A549 (cell line): ENCODE data around the gene CELF2. TPM values are rescaled to one million over a fixed set of nuclear protein-coding genes. Genes with fewer than 3 reads are reported as not detected.

Experiments used
- ATAC-seq, 2 experiments: fragments of 200-7000 bp in 1 of 2; fragments of >200 bp in 1 of 2; cut with Nextera tagmentation in 1 of 2; cut with Tn5 transposase in 1 of 2; 3 replicates each; pipeline versions ENCODE4 v1.8.0 to v1.9.1; 2018 to 2020; ENCODE audit warnings: mild to moderate bottlenecking in 1 of 2, moderate library complexity in 1 of 2
- CTCF ChIA-PET: fragments of 300-600 bp; sonication (Branson Sonifier 250); formaldehyde crosslinking; extraction: SDS; loops from one replicate; lab custom pipeline; 2021; ENCODE audit warnings: antibody characterized with exemption, inconsistent platforms; lab: Yijun Ruan, JAX
- POLR2A ChIA-PET: fragments of 350-600 bp; formaldehyde crosslinking; extraction: SDS; loops from one replicate; lab custom pipeline; 2021; ENCODE audit warnings: antibody characterized with exemption, inconsistent platforms; lab: Yijun Ruan, JAX
- DNase-seq, 2 experiments: peaks; one replicate each; pipeline versions ENCODE4 v3.0.0 to v3.0.0-alpha.2; 2011 to 2016; ENCODE audit warnings: low read depth in 1 of 2, low spot score in 1 of 2
- FAIRE-seq: peaks from 2 replicates; lab custom pipeline; 2011; peaks lifted over from hg19 to GRCh38; lab: Jason Lieb, UNC
- H3K27ac ChIP-seq, 2 experiments: fragments of >200 bp; sonication (Bioruptor Twin); formaldehyde crosslinking; 3 replicates each; pipeline ENCODE4 v1.5.1; 2016 to 2017
- H3K4me1 ChIP-seq: fragments of >200 bp; sonication (Bioruptor Twin); formaldehyde crosslinking; 3 replicates; pipeline ENCODE4 v1.6.1; 2016
- H3K4me2 ChIP-seq: fragments of >200 bp; sonication (Bioruptor Twin); formaldehyde crosslinking; 3 replicates; pipeline ENCODE4 v1.6.1; 2016
- H3K4me3 ChIP-seq: fragments of >200 bp; sonication (Bioruptor Twin); formaldehyde crosslinking; 3 replicates; pipeline ENCODE4 v1.5.1; 2016
- H3K9me3 ChIP-seq: fragments of >200 bp; sonication (Bioruptor Twin); formaldehyde crosslinking; 3 replicates; pipeline ENCODE4 v1.6.1; 2016
- BHLHE40 ChIP-seq: IDR thresholded peaks from 2 replicates; pipeline ENCODE4 v1.6.1; 2012; ENCODE audit warnings: low read depth, low read length, inconsistent platforms
- CBX2 ChIP-seq: fragments of 200-600 bp; sonication (generic); IDR thresholded peaks from 2 replicates; pipeline ENCODE4 v1.6.1; 2016; ENCODE audit warnings: low read depth, mild to moderate bottlenecking, borderline replicate concordance
- CHD2 ChIP-seq: fragments of 150-350 bp; IDR thresholded peaks from 2 replicates; pipeline ENCODE4 v1.6.1; 2014; ENCODE audit warnings: low read length; ENCODE audit not compliant: partially characterized antibody
- CHD4 ChIP-seq: fragments of 200-600 bp; sonication (generic); IDR thresholded peaks from 2 replicates; pipeline ENCODE4 v1.6.1; 2016; ENCODE audit warnings: antibody characterized with exemption, mild to moderate bottlenecking, borderline replicate concordance
- CTCF ChIP-seq: fragments of >200 bp; sonication (Bioruptor Twin); formaldehyde crosslinking; IDR thresholded peaks from 3 replicates; pipeline ENCODE4 v1.5.1; 2016
- EP300 ChIP-seq, 2 experiments: fragments of >200 bp; sonication (Bioruptor Twin); formaldehyde crosslinking; IDR thresholded peaks; 2 replicates in 1 of 2; 3 replicates in 1 of 2; pipeline ENCODE4 v1.6.1; 2016 to 2017
- FOSB ChIP-seq: fragments of 250-450 bp; sonication (Bioruptor Pico); IDR thresholded peaks from 2 replicates; pipeline ENCODE4 v1.5.0; 2020; ENCODE audit warnings: mild to moderate bottlenecking, moderate library complexity
- HOXB5 ChIP-seq: fragments of 250-450 bp; sonication (Bioruptor Pico); IDR thresholded peaks from 2 replicates; pipeline ENCODE4 v1.5.0; 2020; ENCODE audit warnings: mild to moderate bottlenecking, moderate library complexity
- KDM5A ChIP-seq: fragments of 200-600 bp; sonication (generic); IDR thresholded peaks from 2 replicates; pipeline ENCODE4 v1.6.1; 2016; ENCODE audit warnings: antibody characterized with exemption, mild to moderate bottlenecking
- MAZ ChIP-seq: fragments of 150-350 bp; IDR thresholded peaks from 2 replicates; pipeline ENCODE4 v1.6.1; 2014; ENCODE audit warnings: antibody characterized with exemption, low read depth, low read length, borderline replicate concordance
- NFE2L2 ChIP-seq: fragments of 150-350 bp; conservative IDR thresholded peaks from 2 replicates; pipeline ENCODE4 v1.6.1; 2014; ENCODE audit warnings: low read length
- NPAS2 ChIP-seq: fragments of 250-450 bp; sonication (Bioruptor Pico); IDR thresholded peaks from 2 replicates; pipeline ENCODE4 v1.8.0; 2022; ENCODE audit warnings: mild to moderate bottlenecking, moderate library complexity, borderline replicate concordance
- PHF8 ChIP-seq: fragments of 200-600 bp; sonication (generic); IDR thresholded peaks from 2 replicates; pipeline ENCODE4 v1.6.1; 2016; ENCODE audit warnings: low read depth, mild to moderate bottlenecking, antibody characterized with exemption, moderate library complexity, borderline replicate concordance
- POLR2A ChIP-seq: IDR thresholded peaks from 2 replicates; pipeline ENCODE4 v1.6.1; 2012; ENCODE audit warnings: mild to moderate bottlenecking, low read length
- POLR2AphosphoS2 ChIP-seq: conservative IDR thresholded peaks from 2 replicates; pipeline ENCODE4 v1.6.1; 2012; ENCODE audit warnings: low read length, improper control_type of control experiment, inconsistent platforms
- RCOR1 ChIP-seq: fragments of 150-350 bp; IDR thresholded peaks from 2 replicates; pipeline ENCODE4 v1.6.1; 2014; ENCODE audit warnings: antibody characterized with exemption, low read length, low read depth
- RFX5 ChIP-seq: fragments of 450-650 bp; IDR thresholded peaks from 2 replicates; pipeline ENCODE4 v1.7.1; 2014; ENCODE audit warnings: antibody characterized with exemption, mild to moderate bottlenecking, moderate library complexity
- TP53 ChIP-seq: fragments of 250-450 bp; sonication (Bioruptor Pico); IDR thresholded peaks from 2 replicates; pipeline ENCODE4 v1.5.0; 2021; ENCODE audit warnings: mild to moderate bottlenecking, moderate library complexity
- ZFP36 ChIP-seq: fragments of 450-650 bp; IDR thresholded peaks from 2 replicates; pipeline ENCODE4 v1.6.1; 2014; ENCODE audit warnings: borderline replicate concordance; ENCODE audit not compliant: partially characterized antibody
- ZNF302 ChIP-seq: fragments of 250-450 bp; sonication (Bioruptor Pico); IDR thresholded peaks from 2 replicates; pipeline ENCODE4 v1.9.0; 2021; ENCODE audit warnings: inconsistent platforms, mild to moderate bottlenecking, moderate library complexity
- WGBS: methylation state at CpG from one replicate; pipeline ENCODE4 v1.1.6; 2017; ENCODE audit errors: missing lambda C conversion rate; 5-methylcytosine and 5-hydroxymethylcytosine counted together
- polyA plus RNA-seq, 4 experiments: library from polyadenylated mRNA; depleted of rRNA in 3 of 4; stranded (reverse); fragments of >200 nt; fragmentation: RNase III in 1 of 4; extraction: RNeasy Plus Mini Kit Qiagen cat#74134 plus additional on column Dnase treatment in 1 of 4; gene quantifications; 2 replicates in 3 of 4; 3 replicates in 1 of 4; pipeline ENCODE4 v1.2.3, GENCODE V29; 2011 to 2017

CELF2 gene
- polyA plus RNA-seq, 2 of the 4 experiments (the other 2 are of a cell fraction): 0.01 to 0.03 TPM

- 47% methylated on average over 2 of the region's 2 CpGs for WGBS
- Histone ChIP-seq H3K4me2 (no peak overlapping the region), H3K9me3 (no peaks in the 10 kb centered on the region), H3K4me1 (peaks cover 7% of the 10 kb centered on the region; the same call in 1 of the 3 replicates), H3K27ac (no peak overlapping the region), H3K4me3 (no peak overlapping the region)
- FAIRE-seq (no peak), DNase-seq (no peak), ATAC-seq (no peak)
- POLR2A ChIA-PET: no interaction called here
- no peak for TF ChIP-seq POLR2A
- TF ChIP-seq HOXB5 (CRISPR knock-in tag): no peak
- no peak for TF ChIP-seq PHF8
- CTCF ChIA-PET: interaction anchor here (1.9 kb wide), 1 partner anchor 15 kb away, joined by 4 read pairs; no protein-coding TSS in a partner anchor
Observed at GRCh38 chr10:11022213-11022612, 4.5 kb downstream of the CELF2 start.

- DNase-seq (no peak), ATAC-seq (no peak), FAIRE-seq (no peak)
- Histone ChIP-seq H3K9me3 (no peaks in the 10 kb centered on the region), H3K27ac (no peak overlapping the region), H3K4me3 (no peak overlapping the region), H3K4me2 (no peak overlapping the region), H3K4me1 (peaks cover 2% of the 10 kb centered on the region; the same call in 1 of the 3 replicates)
- ChIA-PET CTCF (no interaction called here), POLR2A (no interaction called here)
- TF ChIP-seq ZNF302 (CRISPR knock-in tag) (no peak), CTCF (no peak), NFE2L2 (no peak), CBX2 (no peak), CHD2 (no peak), KDM5A (no peak), RCOR1 (no peak), EP300 (IDR thresholded peaks at IDR 0.05) (no peak), FOSB (CRISPR knock-in tag) (no peak)
- WGBS: 49% methylated on average over 10 of the region's 10 CpGs
Observed at GRCh38 chr10:11023009-11023953, 5.6 kb downstream of the CELF2 start.

- Histone ChIP-seq H3K4me1 (no peaks in the 10 kb centered on the region), H3K27ac (no peak overlapping the region), H3K4me2 (no peak overlapping the region), H3K4me3 (no peak overlapping the region), H3K9me3 (no peaks in the 10 kb centered on the region)
- ChIA-PET POLR2A (no interaction called here), CTCF (no interaction called here)
- WGBS: 10% methylated on average over 1 of the region's 1 CpG
- ATAC-seq: no peak
- no peak for DNase-seq
- no peak for TF ChIP-seq TP53 (CRISPR knock-in tag)
- TF ChIP-seq EP300 (IDR thresholded peaks at IDR 0.05): no peak
- TF ChIP-seq RCOR1: no peak
- TF ChIP-seq ZFP36: no peak
- no peak for TF ChIP-seq CHD4
- TF ChIP-seq POLR2AphosphoS2: no peak
- no peak for TF ChIP-seq KDM5A
- no peak for FAIRE-seq
Observed at GRCh38 chr10:11024596-11024995, 6.9 kb downstream of the CELF2 start.

GRCh38 chr10:11025978-11026377 lies 8.3 kb downstream of the CELF2 start:
- Histone ChIP-seq H3K4me2 (no peak overlapping the region), H3K4me1 (no peaks in the 10 kb centered on the region), H3K9me3 (no peaks in the 10 kb centered on the region), H3K4me3 (no peak overlapping the region), H3K27ac (no peak overlapping the region)
- ChIA-PET CTCF (no interaction called here), POLR2A (no interaction called here)
- TF ChIP-seq ZFP36 (no peak), NPAS2 (CRISPR knock-in tag) (no peak), PHF8 (no peak), CHD4 (no peak), RFX5 (no peak), BHLHE40 (no peak), MAZ (no peak)
- DNase-seq (no peak), FAIRE-seq (no peak), ATAC-seq (no peak)
- 53% methylated on average over 7 of the region's 7 CpGs for WGBS
